A549 (cell line): ENCODE data around the gene DIP2C. TPM values are rescaled to one million over a fixed set of nuclear protein-coding genes. Genes with fewer than 3 reads are reported as not detected.

Source experiments
- ATAC-seq, 2 experiments: fragments of 200-7000 bp in 1 of 2; fragments of >200 bp in 1 of 2; cut with Nextera tagmentation in 1 of 2; cut with Tn5 transposase in 1 of 2; 3 replicates each; pipeline versions ENCODE4 v1.8.0 to v1.9.1; 2018 to 2020; ENCODE audit warnings: mild to moderate bottlenecking in 1 of 2, moderate library complexity in 1 of 2
- CTCF ChIA-PET: fragments of 300-600 bp; sonication (Branson Sonifier 250); formaldehyde crosslinking; extraction: SDS; loops from one replicate; lab custom pipeline; 2021; ENCODE audit warnings: antibody characterized with exemption, inconsistent platforms; lab: Yijun Ruan, JAX
- POLR2A ChIA-PET: fragments of 350-600 bp; formaldehyde crosslinking; extraction: SDS; loops from one replicate; lab custom pipeline; 2021; ENCODE audit warnings: antibody characterized with exemption, inconsistent platforms; lab: Yijun Ruan, JAX
- DNase-seq, 2 experiments: peaks; one replicate each; pipeline versions ENCODE4 v3.0.0 to v3.0.0-alpha.2; 2011 to 2016; ENCODE audit warnings: low read depth in 1 of 2, low spot score in 1 of 2
- FAIRE-seq: peaks from 2 replicates; lab custom pipeline; 2011; peaks lifted over from hg19 to GRCh38; lab: Jason Lieb, UNC
- H3K27ac ChIP-seq, 2 experiments: fragments of >200 bp; sonication (Bioruptor Twin); formaldehyde crosslinking; 3 replicates each; pipeline ENCODE4 v1.5.1; 2016 to 2017
- H3K4me1 ChIP-seq: fragments of >200 bp; sonication (Bioruptor Twin); formaldehyde crosslinking; 3 replicates; pipeline ENCODE4 v1.6.1; 2016
- H3K4me2 ChIP-seq: fragments of >200 bp; sonication (Bioruptor Twin); formaldehyde crosslinking; 3 replicates; pipeline ENCODE4 v1.6.1; 2016
- H3K4me3 ChIP-seq: fragments of >200 bp; sonication (Bioruptor Twin); formaldehyde crosslinking; 3 replicates; pipeline ENCODE4 v1.5.1; 2016
- H3K9me3 ChIP-seq: fragments of >200 bp; sonication (Bioruptor Twin); formaldehyde crosslinking; 3 replicates; pipeline ENCODE4 v1.6.1; 2016
- EHMT2 ChIP-seq: fragments of 200-600 bp; sonication (generic); IDR thresholded peaks from 2 replicates; pipeline ENCODE4 v1.6.1; 2016; ENCODE audit warnings: antibody characterized with exemption, low read depth, mild to moderate bottlenecking, moderate library complexity
- ELK1 ChIP-seq: fragments of 150-350 bp; IDR thresholded peaks from 2 replicates; pipeline ENCODE4 v1.6.1; 2014; ENCODE audit warnings: low read depth, mild to moderate bottlenecking, low read length
- HEYL ChIP-seq: fragments of 250-450 bp; sonication (Bioruptor Pico); IDR thresholded peaks from 2 replicates; pipeline ENCODE4 v1.8.0; 2021; ENCODE audit warnings: mild to moderate bottlenecking, moderate library complexity
- JUN ChIP-seq, 2 experiments: fragments of >200 bp; sonication (Bioruptor Twin); formaldehyde crosslinking; IDR thresholded peaks; 2 replicates in 1 of 2; 3 replicates in 1 of 2; pipeline ENCODE4 v1.6.1; 2016 to 2017
- MAZ ChIP-seq: fragments of 150-350 bp; IDR thresholded peaks from 2 replicates; pipeline ENCODE4 v1.6.1; 2014; ENCODE audit warnings: antibody characterized with exemption, low read depth, low read length, borderline replicate concordance
- NFE2L2 ChIP-seq: fragments of 150-350 bp; conservative IDR thresholded peaks from 2 replicates; pipeline ENCODE4 v1.6.1; 2014; ENCODE audit warnings: low read length
- PHF8 ChIP-seq: fragments of 200-600 bp; sonication (generic); IDR thresholded peaks from 2 replicates; pipeline ENCODE4 v1.6.1; 2016; ENCODE audit warnings: low read depth, mild to moderate bottlenecking, antibody characterized with exemption, moderate library complexity, borderline replicate concordance
- RAD21 ChIP-seq, 2 experiments: fragments of >200 bp in 1 of 2; sonication (Bioruptor Twin) in 1 of 2; formaldehyde crosslinking in 1 of 2; IDR thresholded peaks in 1 of 2; conservative IDR thresholded peaks in 1 of 2; 2 replicates in 1 of 2; 3 replicates in 1 of 2; pipeline ENCODE4 v1.6.1; 2012 to 2018; ENCODE audit warnings: inconsistent platforms in 1 of 2
- RARB ChIP-seq: fragments of 250-450 bp; sonication (Bioruptor Pico); IDR thresholded peaks from 2 replicates; pipeline ENCODE4 v1.8.0; 2021; ENCODE audit warnings: mild to moderate bottlenecking, moderate library complexity
- REST ChIP-seq: fragments of 200-600 bp; sonication (generic); IDR thresholded peaks from 2 replicates; pipeline ENCODE4 v1.6.1; 2016; ENCODE audit warnings: antibody characterized with exemption, mild to moderate bottlenecking, moderate library complexity
- WGBS: methylation state at CpG from one replicate; pipeline ENCODE4 v1.1.6; 2017; ENCODE audit errors: missing lambda C conversion rate; 5-methylcytosine and 5-hydroxymethylcytosine counted together
- polyA plus RNA-seq, 4 experiments: library from polyadenylated mRNA; depleted of rRNA in 3 of 4; stranded (reverse); fragments of >200 nt; fragmentation: RNase III in 1 of 4; extraction: RNeasy Plus Mini Kit Qiagen cat#74134 plus additional on column Dnase treatment in 1 of 4; gene quantifications; 2 replicates in 3 of 4; 3 replicates in 1 of 4; pipeline ENCODE4 v1.2.3, GENCODE V29; 2011 to 2017

The DIP2C gene
- polyA plus RNA-seq, 2 of the 4 experiments (the other 2 are of a cell fraction), result 3.7 to 5.0 TPM

GRCh38 chr10:590721-591120, 98.7 kb downstream of the DIP2C start (continued):
- no peak for TF ChIP-seq REST
- no peak for TF ChIP-seq MAZ
- TF ChIP-seq EHMT2, result no peak
- no peak for TF ChIP-seq ELK1
- TF ChIP-seq, all 56 proteins: peak for 0

GRCh38 chr10:589961-590680, 99.3 kb downstream of the DIP2C start:
- no peaks in the 10 kb centered on the region for H3K4me1 ChIP-seq
- FAIRE-seq (no peak), ATAC-seq (no peak), DNase-seq (no peak)
- POLR2A ChIA-PET, result no interaction called here
- no peaks in the 10 kb centered on the region for H3K9me3 ChIP-seq
- CTCF ChIA-PET, result no interaction called here
- H3K4me2 ChIP-seq, result no peak overlapping the region
- WGBS, result 86% methylated on average over 21 of the region's 21 CpGs
- H3K4me3 ChIP-seq, result no peak overlapping the region
- no peak overlapping the region for H3K27ac ChIP-seq
- no peak for TF ChIP-seq PHF8
- no peak for TF ChIP-seq RARB (CRISPR knock-in tag)

GRCh38 chr10:588246-589165, 101.0 kb downstream of the DIP2C start:
- CTCF ChIA-PET, result interaction anchor here (1.2 kb wide), 1 partner anchor 11 kb away, joined by 4 read pairs; no protein-coding TSS in a partner anchor
- FAIRE-seq (no peak), ATAC-seq (no peak; a peak in 2 of 6 replicates), DNase-seq (no peak)
- WGBS, result 89% methylated on average over 25 of the region's 27 CpGs
- no peaks in the 10 kb centered on the region for H3K4me1 ChIP-seq
- no peak overlapping the region for H3K27ac ChIP-seq
- POLR2A ChIA-PET, result no interaction called here
- no peaks in the 10 kb centered on the region for H3K9me3 ChIP-seq
- no peak overlapping the region for H3K4me2 ChIP-seq
- 0 out of 5 replicates have a peak, but pooled peaks of 1 of the 2 experiments have one; percentile 20 for TF ChIP-seq RAD21 (conservative IDR thresholded peaks at IDR 0.05 in 1 of 2, IDR thresholded peaks at IDR 0.05 in 1 of 2)
- no peak for TF ChIP-seq PHF8
- H3K4me3 ChIP-seq, result no peak overlapping the region

GRCh38 chr10:586716-587115, 102.8 kb downstream of the DIP2C start:
- FAIRE-seq (no peak), DNase-seq (no peak), ATAC-seq (no peak)
- H3K9me3 ChIP-seq, result no peaks in the 10 kb centered on the region
- no peak overlapping the region for H3K4me2 ChIP-seq
- ChIA-PET POLR2A (no interaction called here), CTCF (no interaction called here)
- H3K4me3 ChIP-seq, result no peak overlapping the region
- H3K27ac ChIP-seq, result no peak overlapping the region
- TF ChIP-seq JUN (IDR thresholded peaks at IDR 0.05), result no peak
- TF ChIP-seq REST, result no peak
- no peak for TF ChIP-seq HEYL (CRISPR knock-in tag)
- TF ChIP-seq NFE2L2, result no peak
- no peaks in the 10 kb centered on the region for H3K4me1 ChIP-seq
- WGBS, result 88% methylated on average over 8 of the region's 11 CpGs
